GM10847 (cell line): ENCODE data around the gene TUBGCP6.

Experiments
- POLR2A ChIP-seq: IDR thresholded peaks from 2 replicates; pipeline ENCODE4 v1.6.1; 2011; ENCODE audit not compliant: insufficient read length; ENCODE audit errors: extremely low read depth

The TUBGCP6 gene, protein sequence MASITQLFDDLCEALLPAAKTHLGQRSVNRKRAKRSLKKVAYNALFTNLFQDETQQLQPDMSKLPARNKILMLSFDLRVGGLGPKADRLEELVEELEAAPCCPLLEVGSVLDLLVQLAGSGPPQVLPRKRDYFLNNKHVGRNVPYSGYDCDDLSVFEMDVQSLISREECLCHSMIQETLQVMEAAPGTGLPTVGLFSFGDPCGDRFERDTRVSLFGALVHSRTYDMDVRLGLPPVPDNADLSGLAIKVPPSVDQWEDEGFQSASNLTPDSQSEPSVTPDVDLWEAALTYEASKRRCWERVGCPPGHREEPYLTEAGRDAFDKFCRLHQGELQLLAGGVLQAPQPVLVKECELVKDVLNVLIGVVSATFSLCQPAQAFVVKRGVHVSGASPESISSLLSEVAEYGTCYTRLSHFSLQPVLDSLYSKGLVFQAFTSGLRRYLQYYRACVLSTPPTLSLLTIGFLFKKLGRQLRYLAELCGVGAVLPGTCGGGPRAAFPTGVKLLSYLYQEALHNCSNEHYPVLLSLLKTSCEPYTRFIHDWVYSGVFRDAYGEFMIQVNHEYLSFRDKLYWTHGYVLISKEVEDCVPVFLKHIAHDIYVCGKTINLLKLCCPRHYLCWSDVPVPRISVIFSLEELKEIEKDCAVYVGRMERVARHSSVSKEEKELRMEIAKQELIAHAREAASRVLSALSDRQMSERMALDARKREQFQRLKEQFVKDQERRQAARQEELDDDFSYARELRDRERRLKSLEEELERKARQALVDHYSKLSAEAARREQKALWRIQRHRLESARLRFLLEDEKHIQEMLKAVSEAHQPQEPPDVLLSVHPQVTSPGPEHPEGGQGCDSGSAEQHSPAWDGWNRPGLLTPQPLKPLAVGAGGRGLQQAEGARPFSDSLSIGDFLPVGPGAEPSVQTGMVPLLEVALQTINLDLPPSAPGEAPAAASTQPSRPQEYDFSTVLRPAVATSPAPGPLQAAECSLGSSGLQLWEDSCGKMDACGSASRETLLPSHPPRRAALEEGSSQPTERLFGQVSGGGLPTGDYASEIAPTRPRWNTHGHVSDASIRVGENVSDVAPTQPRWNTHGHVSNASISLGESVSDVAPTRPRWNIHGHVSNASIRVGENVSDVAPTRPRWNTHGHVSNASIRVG (N-terminal part only)

DNA sequence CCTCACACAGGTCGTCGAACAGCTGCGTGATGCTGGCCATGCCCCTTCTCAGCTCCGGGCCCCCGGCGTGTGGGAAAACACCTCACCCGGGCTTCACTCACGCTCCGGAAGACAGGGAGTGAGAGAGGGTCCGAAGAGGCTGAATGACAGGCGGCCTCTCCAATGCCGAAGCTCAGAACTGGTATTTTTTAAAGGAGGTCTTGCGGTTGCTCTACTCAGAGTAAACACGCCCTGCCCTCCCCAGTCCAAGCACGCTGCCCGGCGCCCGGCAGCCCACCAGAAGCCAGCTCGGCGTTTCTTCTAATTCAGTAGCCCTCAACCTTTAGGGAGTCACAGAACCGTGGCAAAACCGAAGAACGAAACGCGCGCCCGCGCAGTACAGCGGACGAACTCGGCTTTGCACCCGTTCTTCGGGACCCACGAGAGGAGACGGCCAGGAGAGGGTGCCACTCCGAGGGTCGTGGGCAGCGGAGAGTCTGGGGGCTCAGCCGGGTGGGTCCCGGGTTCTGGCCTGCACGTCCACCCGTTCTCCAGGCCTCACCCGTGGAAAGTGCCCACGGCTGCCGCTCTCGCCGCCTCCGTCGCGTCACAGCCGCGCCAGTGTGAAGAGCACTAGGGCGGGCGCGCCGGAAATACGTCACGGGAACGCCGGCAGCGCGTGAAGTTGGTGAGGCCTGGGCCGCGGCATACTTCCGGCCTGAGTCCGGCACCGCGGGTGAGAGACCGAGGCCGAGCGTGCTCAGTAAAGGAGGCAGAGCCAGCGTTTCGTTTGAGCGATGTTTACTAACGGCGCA, at the start of gene TUBGCP6:
Gene TUBGCP6, minus strand, starts transcription at position 604 of the 794 bp plus-strand sequence. Its CDS starts 564 bp downstream, at position 40.
- peak; percentile 89 for TF ChIP-seq POLR2A

- peak; percentile 11 for TF ChIP-seq POLR2A
These were observed 49.5 kb upstream of the TUBGCP6 start for GRCh38 chr22:50294319-50294656.

DNA sequence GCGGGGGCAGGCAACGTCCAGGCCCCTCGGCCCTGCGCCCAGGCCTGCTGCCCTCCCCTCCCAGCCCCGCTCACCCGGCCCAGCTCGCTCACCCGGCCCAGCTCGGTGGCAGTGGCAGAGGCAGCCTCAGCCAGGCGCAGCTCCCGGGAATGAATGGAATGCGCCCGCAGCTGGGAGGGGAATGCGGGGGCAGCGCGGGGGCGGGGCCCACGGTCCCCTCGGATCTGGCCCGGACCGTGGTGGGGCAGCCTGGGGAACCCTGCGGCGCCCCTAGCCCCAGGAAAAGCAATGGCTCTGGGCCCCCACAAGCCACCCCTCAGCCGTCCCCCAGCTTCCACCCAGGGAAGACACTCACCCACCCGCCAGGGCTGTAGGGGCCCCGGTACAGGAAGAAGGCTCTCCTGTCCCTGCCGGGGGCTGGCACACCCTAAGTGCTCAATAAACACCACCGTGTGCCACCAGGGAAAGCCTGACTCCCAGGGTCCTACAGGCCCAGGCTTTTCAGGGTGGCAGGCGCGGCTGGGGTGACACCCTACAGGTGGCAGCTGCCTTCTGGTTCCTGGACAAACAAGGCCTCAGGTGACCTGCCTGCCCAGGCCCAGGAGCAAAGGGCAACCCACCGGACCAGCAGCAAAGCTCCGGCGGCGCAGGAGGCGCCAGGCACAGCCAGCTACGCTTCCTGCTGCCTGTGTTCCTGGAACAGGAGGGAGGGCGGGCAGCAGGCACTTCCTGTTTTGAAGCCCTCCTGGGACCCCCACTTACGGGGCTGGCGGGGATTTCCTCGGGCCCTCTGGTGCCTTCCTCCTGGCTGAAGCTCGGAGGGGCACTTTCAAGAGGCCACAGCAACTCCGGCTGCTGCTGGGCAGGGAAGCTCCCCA, 48.9 kb upstream of the TUBGCP6 start:
- TF ChIP-seq POLR2A: no peak

GRCh38 chr22:50292643-50293440, 48.0 kb upstream of the TUBGCP6 start:
- TF ChIP-seq POLR2A: no peak

DNA sequence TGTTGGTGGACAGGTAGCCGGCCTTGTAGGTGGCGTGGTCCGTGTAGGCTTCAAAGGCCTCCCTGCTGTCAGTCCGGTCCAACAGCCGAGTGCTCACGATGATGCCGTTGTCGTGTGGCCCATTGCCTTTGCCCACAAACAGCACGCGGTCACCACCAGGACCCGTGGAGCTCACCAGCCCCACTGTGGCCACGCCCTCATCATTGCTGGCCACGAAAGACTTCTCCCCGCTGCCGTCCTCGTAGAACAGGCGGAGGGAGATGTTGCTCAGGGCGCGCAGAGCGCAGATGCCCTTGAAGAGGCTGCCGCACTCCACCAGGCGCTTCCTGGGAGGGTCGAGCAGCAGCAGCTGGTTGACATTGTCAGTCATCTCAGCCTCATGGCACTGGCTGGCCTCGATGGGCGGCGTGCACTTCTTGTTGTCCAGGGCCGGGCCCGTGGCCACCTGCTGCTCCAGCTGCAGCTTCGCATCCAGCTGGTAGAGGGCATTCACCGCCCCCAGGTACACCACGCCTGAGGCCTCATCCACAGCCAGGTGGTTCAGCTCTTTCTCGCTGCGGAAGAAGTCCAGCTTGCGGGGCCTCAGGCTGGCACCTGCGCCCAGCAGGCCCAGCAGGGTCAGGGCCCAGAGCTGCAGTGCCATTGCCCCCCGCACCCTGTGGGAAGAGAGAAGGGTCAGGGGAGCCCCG, 45.3 kb upstream of the TUBGCP6 start:
- no peak for TF ChIP-seq POLR2A

- no peak for TF ChIP-seq POLR2A
These were observed 44.5 kb upstream of the TUBGCP6 start for GRCh38 chr22:50289151-50289941.

- no peak for TF ChIP-seq POLR2A
These were observed 42.9 kb upstream of the TUBGCP6 start for GRCh38 chr22:50287731-50288130.

DNA sequence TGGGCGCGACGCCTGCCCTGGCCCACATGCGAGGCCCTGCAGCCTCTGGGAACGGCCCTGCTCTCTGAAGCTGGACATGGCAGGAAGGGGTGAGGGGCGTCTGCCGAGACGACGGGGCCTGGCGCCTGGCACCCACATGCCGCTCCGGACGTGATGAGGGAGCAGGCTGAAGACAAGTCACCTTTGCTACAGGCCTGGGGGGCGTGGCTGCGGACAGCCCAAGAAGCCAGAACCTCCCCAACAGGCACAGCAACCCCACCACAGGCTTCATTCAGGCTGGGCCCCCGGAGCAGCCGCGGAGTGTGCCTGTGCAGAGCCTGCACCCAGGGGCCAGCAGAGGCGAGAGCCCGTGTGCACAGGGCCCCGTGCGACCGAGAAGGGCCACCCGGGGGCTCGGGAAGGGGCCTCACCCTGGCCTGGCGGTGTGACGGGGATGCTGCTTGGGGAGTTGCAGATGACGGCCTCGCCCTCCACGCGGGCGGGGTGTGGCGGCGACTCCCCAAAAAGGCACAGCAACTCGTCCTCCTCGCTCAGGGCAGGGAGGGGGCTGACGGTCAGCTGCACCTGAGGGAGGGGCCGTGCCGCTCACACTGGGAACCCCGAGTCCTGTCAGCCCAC, 42.0 kb upstream of the TUBGCP6 start:
- no peak for TF ChIP-seq POLR2A

GRCh38 chr22:50286275-50286674, 41.5 kb upstream of the TUBGCP6 start:
- no peak for TF ChIP-seq POLR2A

- TF ChIP-seq POLR2A: no peak
These were observed 40.9 kb upstream of the TUBGCP6 start for GRCh38 chr22:50285568-50286229.

- TF ChIP-seq POLR2A: no peak
These were observed 39.7 kb upstream of the TUBGCP6 start for GRCh38 chr22:50284479-50284878.
